ENCODE results near the gene SULT1E1.

GRCh38 chr4:69800599-69800998 is 59.3 kb downstream of the SULT1E1 start:
- TF ChIP-seq GATA2 (IDR thresholded peaks at IDR 0.05; ENCODE audit: low read depth, low read length): no peak
- no peak for TF ChIP-seq GATA3 (IDR thresholded peaks at IDR 0.05; ENCODE audit: low read depth, low read length)

All from SH-SY5Y (cell line).